ENCODE measurements around the gene MPV17.
A peak's percentile ranks its signal among the peaks of the same experiment; 100 is the strongest.
"Not testable (repeated sequence)": the region's sequence is repeated elsewhere in the genome, so short reads cannot be mapped to it uniquely, and the experiment has no call there.

The MPV17 gene, protein sequence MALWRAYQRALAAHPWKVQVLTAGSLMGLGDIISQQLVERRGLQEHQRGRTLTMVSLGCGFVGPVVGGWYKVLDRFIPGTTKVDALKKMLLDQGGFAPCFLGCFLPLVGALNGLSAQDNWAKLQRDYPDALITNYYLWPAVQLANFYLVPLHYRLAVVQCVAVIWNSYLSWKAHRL

DNA sequence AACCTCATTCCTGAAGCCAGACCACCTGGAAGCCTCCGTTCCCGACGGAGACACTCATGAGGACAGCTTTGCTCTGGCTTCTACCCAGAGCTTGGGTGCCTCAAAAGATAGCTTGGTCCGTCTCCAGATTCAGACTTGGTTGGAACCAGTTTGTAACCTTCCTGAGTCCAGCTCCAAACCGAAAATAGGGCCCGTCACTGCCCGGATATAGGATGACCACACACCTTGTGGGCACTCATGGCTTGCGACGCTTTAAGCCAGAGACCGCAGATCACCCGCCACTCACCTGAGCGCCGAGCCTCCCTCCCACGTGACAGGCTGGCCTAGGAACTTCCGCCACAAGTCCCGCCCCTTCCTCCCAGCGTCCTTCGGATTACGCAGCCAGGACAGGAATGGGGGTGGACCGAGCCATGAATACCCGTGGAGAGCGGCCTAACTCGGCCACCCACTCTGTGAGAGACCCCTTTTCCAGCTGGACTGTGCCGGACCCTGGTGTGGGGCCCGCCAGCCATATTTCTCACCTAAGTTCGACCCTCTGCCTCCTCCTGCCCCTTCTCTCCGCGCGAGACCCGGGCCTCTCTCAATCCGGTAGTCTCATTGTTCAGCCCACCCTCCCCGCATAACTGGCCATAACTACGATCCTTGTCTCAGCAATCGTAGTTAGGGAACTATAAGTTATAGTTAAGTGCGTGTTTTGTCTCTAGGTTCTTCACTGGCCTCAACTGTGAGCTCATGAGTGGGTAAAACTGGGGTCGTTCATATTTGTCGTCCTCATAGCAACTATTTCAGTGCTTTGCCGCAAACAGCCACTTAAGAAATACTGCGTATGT, at the start of gene MPV17:
Gene MPV17, minus strand, starts transcription at position 332 of the 830 bp plus-strand sequence. CDS start 580 bp downstream, outside the sequence.
- peak; percentile 96 for DNase-seq

- peak; percentile 74 for DNase-seq
Measured at GRCh38 chr2:27370816-27371620, 48.1 kb upstream of the MPV17 start.

GRCh38 chr2:27370026-27370815, 47.3 kb upstream of the MPV17 start, which contains the start of the genes EIF2B4 and SNX17:
Gene EIF2B4 (minus strand): TSS chr2:27370338. CDS start chr2:27370314, 24 bp downstream.
Gene SNX17 (plus strand): TSS chr2:27370616. CDS start chr2:27370744, 128 bp downstream.
- DNase-seq = peak; percentile 100

DNA sequence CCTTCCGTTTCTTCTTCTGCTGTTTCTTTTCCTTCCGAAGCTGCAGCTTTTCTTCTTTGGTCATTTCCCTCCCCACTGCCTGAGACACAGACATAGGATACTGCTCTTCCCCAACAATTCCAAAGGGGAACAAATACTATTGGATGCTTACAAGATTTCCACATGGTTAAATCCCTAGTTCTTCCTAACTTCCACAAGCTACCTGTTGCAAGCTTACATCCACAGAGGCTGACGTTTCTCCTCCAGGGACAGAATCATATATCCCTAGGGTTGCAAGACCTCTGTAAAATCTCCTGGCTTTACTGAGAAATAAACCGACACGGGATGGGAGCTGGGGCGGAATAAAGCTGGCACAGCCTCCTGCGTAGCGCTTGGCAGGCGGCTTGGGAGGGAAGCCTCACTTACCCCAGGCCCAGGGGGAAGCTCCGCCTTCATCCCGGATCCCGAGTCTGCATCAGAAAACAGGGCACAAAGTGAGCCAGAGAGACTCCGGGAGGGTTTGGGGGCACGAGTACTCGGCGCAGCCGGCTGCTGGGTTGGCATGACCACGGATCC, 46.7 kb upstream of the MPV17 start:
- DNase-seq = no peak

GRCh38 chr2:27363933-27364332, 41.0 kb upstream of the MPV17 start:
- no peak for DNase-seq

GRCh38 chr2:27362678-27363420, 40.0 kb upstream of the MPV17 start:
- DNase-seq = no peak

- peak; percentile 97 for DNase-seq
Measured at GRCh38 chr2:27356382-27357181, 33.7 kb upstream of the MPV17 start, which contains the start of gene GTF3C2. Gene GTF3C2 (minus strand): TSS chr2:27356764. CDS start chr2:27343554, 13,210 bp downstream.

- DNase-seq = no peak
Measured at GRCh38 chr2:27356056-27356381, 33.1 kb upstream of the MPV17 start.

DNA sequence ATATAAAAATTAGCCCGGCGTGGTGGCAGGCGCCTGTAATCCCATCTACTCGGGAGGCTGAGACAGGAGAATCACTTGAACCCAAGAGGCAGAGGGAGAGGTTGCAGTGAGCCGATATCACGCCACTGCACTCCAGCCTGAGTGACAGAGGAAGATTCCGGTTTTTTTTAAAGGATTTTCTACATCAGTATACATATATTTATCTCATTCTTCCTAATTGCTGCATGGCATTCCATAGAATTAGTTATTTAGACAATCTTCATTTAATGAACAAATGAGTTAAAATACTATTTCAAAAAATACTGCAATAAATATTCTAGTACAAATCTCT, 31.7 kb upstream of the MPV17 start:
- DNase-seq = peak; percentile 22

DNA sequence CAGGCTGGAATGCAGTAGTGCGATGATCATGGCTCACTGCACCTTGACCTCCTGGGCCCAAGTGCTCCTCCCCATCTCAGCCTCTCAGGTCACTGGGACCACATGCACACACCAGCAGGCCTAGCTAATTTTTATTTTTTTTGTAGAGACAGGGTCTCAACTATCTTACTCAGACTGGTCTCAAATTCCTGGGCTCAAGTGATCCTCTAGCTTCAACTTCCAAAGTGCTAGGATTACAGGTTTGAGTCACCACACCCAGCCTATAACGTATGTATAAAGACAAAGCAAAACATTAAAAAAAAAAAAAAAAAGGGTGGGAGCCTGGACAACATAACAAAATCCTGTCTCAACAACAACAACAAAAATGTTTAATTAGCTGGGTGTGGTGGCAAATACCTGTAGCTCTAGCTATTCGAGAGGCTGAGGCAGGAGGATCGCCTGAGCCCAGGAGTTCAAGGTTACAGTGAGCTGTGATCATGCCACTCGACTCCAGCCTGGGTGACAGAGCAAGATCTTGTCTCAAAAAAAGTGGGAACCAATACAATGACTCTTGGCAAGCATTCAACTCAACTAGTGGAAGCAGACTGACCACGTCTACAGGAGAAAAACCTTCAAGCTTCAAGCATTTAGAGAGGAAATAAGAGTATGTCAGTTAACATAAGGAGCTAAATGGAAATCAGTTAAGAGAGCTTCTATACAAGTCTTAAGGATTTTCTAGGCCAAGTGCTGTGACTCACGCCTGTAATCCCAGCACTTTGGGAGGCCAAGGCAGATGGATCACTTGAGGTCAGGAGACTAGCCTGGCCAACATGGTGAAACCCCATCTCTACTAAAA, 31.1 kb upstream of the MPV17 start:
- no peak for DNase-seq

DNA sequence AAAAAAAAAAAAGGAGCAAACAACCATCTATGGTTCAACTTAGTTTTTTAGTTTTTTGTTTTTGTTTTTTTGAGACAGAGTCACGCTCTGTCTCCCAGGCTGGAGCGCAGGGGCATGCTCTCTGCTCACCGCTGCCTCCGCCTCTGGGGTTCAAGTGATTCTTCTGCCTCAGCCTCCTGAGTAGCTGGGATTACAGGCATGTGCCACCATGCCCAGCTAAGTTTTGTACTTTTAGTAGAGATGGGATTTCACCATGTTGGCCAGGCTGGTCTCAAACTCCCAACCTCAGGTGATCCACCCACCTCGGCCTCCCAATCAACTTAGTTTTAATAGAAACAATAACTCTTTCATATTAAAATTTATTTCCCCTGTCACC, 30.5 kb upstream of the MPV17 start:
- not testable (repeated sequence) for DNase-seq

DNA sequence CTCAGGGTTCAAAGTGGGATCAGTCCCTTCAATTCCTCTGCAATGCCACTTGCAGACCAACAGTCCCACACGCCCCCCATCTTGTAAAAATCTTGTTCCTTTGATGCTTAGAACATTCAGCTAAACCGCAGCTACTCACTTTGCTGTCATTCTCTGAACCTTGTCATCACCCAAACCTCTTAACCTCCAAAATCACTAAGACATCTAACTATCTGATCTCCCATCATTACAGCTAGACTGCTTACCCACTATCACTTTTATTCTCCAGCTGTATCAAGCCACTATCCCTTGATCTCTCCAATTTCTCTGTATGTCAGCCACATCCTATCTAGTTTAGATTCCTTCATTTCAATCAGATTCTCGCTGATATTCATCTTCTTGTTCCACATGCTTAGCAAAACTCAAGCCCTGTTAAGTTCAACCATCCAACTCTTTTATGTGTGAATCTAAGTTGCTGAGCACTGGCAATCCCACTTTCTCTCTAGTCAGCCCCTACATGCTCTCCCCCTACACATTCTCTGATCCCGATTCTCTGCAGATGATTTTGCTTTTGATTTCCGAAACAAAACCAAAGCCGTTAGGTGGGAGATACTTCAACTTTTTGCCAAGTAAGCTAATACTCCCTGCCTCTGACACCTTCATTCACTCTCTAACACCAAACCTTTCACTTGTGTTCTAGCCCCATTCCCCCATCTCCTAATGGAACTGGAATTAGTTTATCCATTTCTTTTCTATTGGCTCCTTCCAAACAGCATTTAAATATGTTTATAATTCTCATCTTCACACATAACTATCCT, 29.1 kb upstream of the MPV17 start:
- no peak for DNase-seq

GRCh38 chr2:27350106-27350693, 27.3 kb upstream of the MPV17 start:
- no peak for DNase-seq

GRCh38 chr2:27347641-27348040, 24.7 kb upstream of the MPV17 start:
- DNase-seq = no peak

GRCh38 chr2:27336173-27336572, 13.3 kb upstream of the MPV17 start:
- DNase-seq = no peak

DNA sequence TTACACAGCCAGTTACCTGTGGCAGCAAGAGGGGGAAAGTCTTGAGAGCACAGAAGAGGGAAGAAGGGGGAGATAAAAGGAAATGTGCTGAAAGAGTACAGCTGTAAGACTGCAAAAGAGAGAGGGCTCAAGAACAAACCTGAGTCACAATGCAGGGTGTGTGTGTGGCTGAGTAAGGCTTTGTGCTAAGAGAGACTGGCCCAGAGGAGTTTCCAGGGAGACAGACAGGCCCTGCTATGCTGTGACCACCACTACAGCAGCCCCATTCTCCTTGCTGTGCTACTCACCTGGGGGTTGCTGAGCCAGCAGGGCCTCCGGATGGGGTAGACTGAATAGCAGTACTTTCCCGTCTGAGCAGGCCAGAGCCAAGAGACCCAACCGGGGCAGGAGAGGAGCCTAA, 12.4 kb upstream of the MPV17 start:
- no peak for DNase-seq

DNA sequence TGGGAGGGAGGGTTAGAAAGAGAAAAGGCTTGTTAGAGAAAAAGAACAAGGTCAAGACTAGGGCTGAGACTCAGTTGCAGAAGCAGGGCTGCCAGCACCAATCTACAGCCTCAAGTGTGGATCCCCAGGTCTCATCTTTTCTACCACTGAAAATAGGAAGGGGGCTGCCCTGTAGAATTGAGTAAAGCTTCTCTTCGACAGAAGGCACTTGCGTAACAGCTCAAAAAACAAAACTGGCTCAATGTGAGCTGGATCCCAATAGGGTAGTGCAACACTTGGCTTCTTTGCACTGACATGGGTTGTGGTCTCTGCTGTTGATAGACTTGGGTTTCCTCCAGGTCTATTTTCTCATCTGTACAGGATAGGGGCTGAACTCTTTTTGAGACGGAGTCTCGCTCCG, 1.8 kb upstream of the MPV17 start:
- DNase-seq = no peak

GRCh38 chr2:27323596-27324285, 844 bp upstream of the MPV17 start:
- DNase-seq = no peak

All from activated effector memory CD4-positive, alpha-beta T cell treated with anti-CD3 and anti-CD28 coated beads, Interleukin-2, amount 50 U/mL, for 16 hours (primary cell).